Panc1 (cell line): ENCODE data around the gene PALD1. TPM values are rescaled to one million over a fixed set of nuclear protein-coding genes. Genes with fewer than 3 reads are reported as not detected.

Source experiments
- ATAC-seq: fragments of 200-7000 bp; cut with Tn5 transposase; 2 replicates; pipeline ENCODE4 v1.9.1; 2020; ENCODE audit warnings: mild to moderate bottlenecking, moderate library complexity
- BruUV-seq: library from RNA; stranded (reverse); fragments of 400-500 nt; replicated peaks from 2 replicates; lab custom pipeline; 2021; lab: Mats Ljungman, UMichigan
- CTCF ChIA-PET: fragments of 300-600 bp; sonication (Branson Sonifier 250); formaldehyde crosslinking; loops from one replicate; lab custom pipeline; 2022; ENCODE audit warnings: antibody characterized with exemption; lab: Charles Lee
- POLR2A ChIA-PET: fragments of 300-600 bp; sonication (Branson Sonifier 250); formaldehyde crosslinking; loops from one replicate; lab custom pipeline; 2022; ENCODE audit warnings: antibody characterized with exemption; lab: Charles Lee
- DNase-seq: peaks from one replicate; pipeline ENCODE4 v3.0.0-alpha.2; 2010; ENCODE audit warnings: low read depth, low spot score
- H3K27ac ChIP-seq: 2 replicates; pipeline ENCODE4 v1.5.1; 2011; ENCODE audit warnings: mild to moderate bottlenecking, low read length, inconsistent platforms
- H3K27me3 ChIP-seq: fragments of 200-500 bp; sonication (Bioruptor generic); 2 replicates; pipeline ENCODE4 v1.6.0; 2014; ENCODE audit warnings: low read length, inconsistent platforms; ENCODE audit not compliant: control insufficient read depth, insufficient read depth
- H3K36me3 ChIP-seq: fragments of 200-500 bp; sonication (Bioruptor generic); 2 replicates; pipeline ENCODE4 v1.5.1; 2014; ENCODE audit warnings: inconsistent platforms, mild to moderate bottlenecking, low read length, moderate library complexity; ENCODE audit not compliant: control insufficient read depth, insufficient read depth
- H3K4me1 ChIP-seq: 2 replicates; pipeline ENCODE4 v1.5.1; 2011; ENCODE audit warnings: inconsistent platforms, mild to moderate bottlenecking, low read length, moderate library complexity; ENCODE audit not compliant: control insufficient read depth, insufficient read depth
- H3K4me3 ChIP-seq, 2 experiments: 2 replicates each; pipeline ENCODE4 v1.5.1; 2011 to 2012; ENCODE audit warnings: low read depth in 2 of 2, low read length in 2 of 2, mild to moderate bottlenecking in 2 of 2, inconsistent platforms in 1 of 2, moderate library complexity in 1 of 2
- H3K9me3 ChIP-seq: fragments of 200-500 bp; sonication (Bioruptor generic); 2 replicates; pipeline ENCODE4 v1.5.1; 2014; ENCODE audit warnings: low read depth, mild to moderate bottlenecking, inconsistent platforms, low read length, moderate library complexity; ENCODE audit not compliant: control insufficient read depth, insufficient read depth
- POLR2AphosphoS5 ChIP-seq: IDR thresholded peaks from 2 replicates; pipeline ENCODE4 v1.6.1; 2012; ENCODE audit warnings: mild to moderate bottlenecking, low read depth, low read length, moderate library complexity
- SIN3A ChIP-seq: IDR thresholded peaks from 2 replicates; pipeline ENCODE4 v1.6.1; 2012; ENCODE audit warnings: low read depth, mild to moderate bottlenecking, low read length, moderate library complexity, borderline replicate concordance; ENCODE audit not compliant: insufficient read depth
- TCF7L2 ChIP-seq: IDR thresholded peaks from 2 replicates; pipeline ENCODE4 v1.6.1; 2011; ENCODE audit warnings: mild to moderate bottlenecking, low read depth, low read length, inconsistent platforms
- in situ Hi-C: cut with HindIII; loops from 2 replicates; pipeline ENCODE4 v1.10.0; 2016; ENCODE audit warnings: low sequenced_read_pairs, low pct_unique_long_range_greater_than_20kb
- intact Hi-C: fragments of 100-400 bp; cut with micrococcal nuclease; formaldehyde crosslinking; loops from one replicate; pipeline ENCODE4 v1.10.0; 2022; ENCODE audit not compliant: unreplicated experiment
- total RNA-seq: library from RNA; stranded (reverse); gene quantifications from one replicate; pipeline ENCODE4 v1.2.1, GENCODE V29; 2021; ENCODE audit not compliant: unreplicated experiment
- TF ChIP-seq, protein P1 (sequence below): fragments of 450-650 bp; IDR thresholded peaks from 2 replicates; pipeline ENCODE4 v1.5.1; 2017; ENCODE audit warnings: mild to moderate bottlenecking
- TF ChIP-seq, protein P2 (sequence below), 2 experiments: IDR thresholded peaks; 2 replicates each; pipeline ENCODE4 v1.6.1; 2011 to 2012; ENCODE audit warnings: low read depth in 2 of 2, control low read depth in 1 of 2, low read length in 1 of 2, mild to moderate bottlenecking in 1 of 2, moderate library complexity in 1 of 2; ENCODE audit not compliant: insufficient read depth in 1 of 2

Gene PALD1
- total RNA-seq, 1 experiment from 2014 or later: 3.0 TPM

DNA sequence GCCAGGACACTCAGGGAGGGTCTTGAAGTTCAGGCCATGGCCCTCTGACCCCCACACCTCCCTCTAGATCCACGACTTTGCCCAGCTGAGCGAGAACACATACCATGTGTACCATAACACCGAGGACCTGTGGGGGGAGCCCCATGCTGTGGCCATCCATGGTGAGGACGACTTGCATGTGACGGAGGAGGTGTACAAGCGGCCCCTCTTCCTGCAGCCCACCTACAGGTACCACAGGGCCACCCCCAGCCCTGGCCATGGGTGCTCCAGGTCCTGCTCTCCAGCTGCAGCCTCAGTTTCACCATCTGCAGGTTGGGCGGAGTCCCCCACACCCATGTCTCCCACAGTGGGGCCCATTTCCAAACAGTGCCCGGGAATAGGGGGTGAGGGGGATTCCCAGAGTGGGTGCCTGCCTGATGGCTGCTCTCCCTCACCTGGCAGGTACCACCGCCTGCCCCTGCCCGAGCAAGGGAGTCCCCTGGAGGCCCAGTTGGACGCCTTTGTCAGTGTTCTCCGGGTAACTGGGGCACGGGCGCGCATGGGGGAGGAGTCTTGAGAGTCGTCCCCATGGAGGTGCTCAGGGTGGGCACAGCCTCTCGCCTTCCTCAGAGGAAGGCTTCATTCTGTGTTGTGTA is 54.1 kb downstream of the PALD1 start:
- BruUV-seq: no TSS peak
- H3K36me3 ChIP-seq: no peaks in the 10 kb centered on the region
- H3K27me3 ChIP-seq: no peaks in the 10 kb centered on the region
- ATAC-seq: no peak
- H3K4me3 ChIP-seq: no peak overlapping the region
- TF ChIP-seq SIN3A (no peak), TCF7L2 (no peak), POLR2AphosphoS5 (no peak)
- TF ChIP-seq, protein P1, sequence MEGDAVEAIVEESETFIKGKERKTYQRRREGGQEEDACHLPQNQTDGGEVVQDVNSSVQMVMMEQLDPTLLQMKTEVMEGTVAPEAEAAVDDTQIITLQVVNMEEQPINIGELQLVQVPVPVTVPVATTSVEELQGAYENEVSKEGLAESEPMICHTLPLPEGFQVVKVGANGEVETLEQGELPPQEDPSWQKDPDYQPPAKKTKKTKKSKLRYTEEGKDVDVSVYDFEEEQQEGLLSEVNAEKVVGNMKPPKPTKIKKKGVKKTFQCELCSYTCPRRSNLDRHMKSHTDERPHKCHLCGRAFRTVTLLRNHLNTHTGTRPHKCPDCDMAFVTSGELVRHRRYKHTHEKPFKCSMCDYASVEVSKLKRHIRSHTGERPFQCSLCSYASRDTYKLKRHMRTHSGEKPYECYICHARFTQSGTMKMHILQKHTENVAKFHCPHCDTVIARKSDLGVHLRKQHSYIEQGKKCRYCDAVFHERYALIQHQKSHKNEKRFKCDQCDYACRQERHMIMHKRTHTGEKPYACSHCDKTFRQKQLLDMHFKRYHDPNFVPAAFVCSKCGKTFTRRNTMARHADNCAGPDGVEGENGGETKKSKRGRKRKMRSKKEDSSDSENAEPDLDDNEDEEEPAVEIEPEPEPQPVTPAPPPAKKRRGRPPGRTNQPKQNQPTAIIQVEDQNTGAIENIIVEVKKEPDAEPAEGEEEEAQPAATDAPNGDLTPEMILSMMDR: no peak
- TF ChIP-seq, protein P2, sequence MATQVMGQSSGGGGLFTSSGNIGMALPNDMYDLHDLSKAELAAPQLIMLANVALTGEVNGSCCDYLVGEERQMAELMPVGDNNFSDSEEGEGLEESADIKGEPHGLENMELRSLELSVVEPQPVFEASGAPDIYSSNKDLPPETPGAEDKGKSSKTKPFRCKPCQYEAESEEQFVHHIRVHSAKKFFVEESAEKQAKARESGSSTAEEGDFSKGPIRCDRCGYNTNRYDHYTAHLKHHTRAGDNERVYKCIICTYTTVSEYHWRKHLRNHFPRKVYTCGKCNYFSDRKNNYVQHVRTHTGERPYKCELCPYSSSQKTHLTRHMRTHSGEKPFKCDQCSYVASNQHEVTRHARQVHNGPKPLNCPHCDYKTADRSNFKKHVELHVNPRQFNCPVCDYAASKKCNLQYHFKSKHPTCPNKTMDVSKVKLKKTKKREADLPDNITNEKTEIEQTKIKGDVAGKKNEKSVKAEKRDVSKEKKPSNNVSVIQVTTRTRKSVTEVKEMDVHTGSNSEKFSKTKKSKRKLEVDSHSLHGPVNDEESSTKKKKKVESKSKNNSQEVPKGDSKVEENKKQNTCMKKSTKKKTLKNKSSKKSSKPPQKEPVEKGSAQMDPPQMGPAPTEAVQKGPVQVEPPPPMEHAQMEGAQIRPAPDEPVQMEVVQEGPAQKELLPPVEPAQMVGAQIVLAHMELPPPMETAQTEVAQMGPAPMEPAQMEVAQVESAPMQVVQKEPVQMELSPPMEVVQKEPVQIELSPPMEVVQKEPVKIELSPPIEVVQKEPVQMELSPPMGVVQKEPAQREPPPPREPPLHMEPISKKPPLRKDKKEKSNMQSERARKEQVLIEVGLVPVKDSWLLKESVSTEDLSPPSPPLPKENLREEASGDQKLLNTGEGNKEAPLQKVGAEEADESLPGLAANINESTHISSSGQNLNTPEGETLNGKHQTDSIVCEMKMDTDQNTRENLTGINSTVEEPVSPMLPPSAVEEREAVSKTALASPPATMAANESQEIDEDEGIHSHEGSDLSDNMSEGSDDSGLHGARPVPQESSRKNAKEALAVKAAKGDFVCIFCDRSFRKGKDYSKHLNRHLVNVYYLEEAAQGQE (IDR thresholded peaks at IDR 0.05; ENCODE audit: insufficient read depth in 1 of 2, low read depth in 2 of 2, low read length in 1 of 2): no peak
- ChIA-PET CTCF (no interaction called here), POLR2A (interaction anchor here (0.6 kb wide), 1 partner anchor 45 kb away, joined by 3 read pairs; no protein-coding TSS in a partner anchor)
- no peaks in the 10 kb centered on the region for H3K9me3 ChIP-seq
- intact Hi-C loops (no loop called here), in situ Hi-C loops (no loop called here)
- no peaks in the 10 kb centered on the region for H3K4me1 ChIP-seq
- no peak overlapping the region for H3K27ac ChIP-seq
- no peak for DNase-seq

DNA sequence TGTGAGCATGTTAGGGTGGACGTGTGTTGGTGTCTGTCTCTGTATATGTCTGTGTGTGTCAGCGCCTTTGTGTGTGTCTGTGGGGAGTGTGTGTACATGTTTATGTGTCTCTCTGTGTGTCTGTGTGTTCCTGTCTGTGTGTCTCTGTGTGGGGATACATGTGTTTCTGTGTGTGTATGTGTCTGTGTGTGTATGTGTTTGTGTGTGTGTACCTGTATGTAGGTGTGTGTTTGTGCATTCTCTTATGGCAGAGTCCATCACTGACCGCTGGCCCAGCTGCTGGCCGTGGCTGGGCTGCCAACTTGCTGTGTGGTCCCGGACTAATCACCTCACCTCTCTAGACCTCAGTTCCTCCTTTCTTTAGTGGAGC is 54.6 kb downstream of the PALD1 start:
- BruUV-seq: no TSS peak
- H3K9me3 ChIP-seq: no peaks in the 10 kb centered on the region
- POLR2A ChIA-PET: interaction anchor here (0.6 kb wide), 1 partner anchor 45 kb away, joined by 3 read pairs; no protein-coding TSS in a partner anchor
- H3K27ac ChIP-seq: no peak overlapping the region
- intact Hi-C loops: no loop called here
- ATAC-seq (no peak), DNase-seq (no peak)
- no peak overlapping the region for H3K4me3 ChIP-seq
- no peaks in the 10 kb centered on the region for H3K36me3 ChIP-seq
- TF ChIP-seq SIN3A (no peak), POLR2AphosphoS5 (no peak), TCF7L2 (no peak)
- TF ChIP-seq, protein P1: no peak
- TF ChIP-seq, protein P2 (IDR thresholded peaks at IDR 0.05; ENCODE audit: insufficient read depth in 1 of 2, low read depth in 2 of 2, low read length in 1 of 2): no peak
- H3K4me1 ChIP-seq: no peaks in the 10 kb centered on the region
- CTCF ChIA-PET: no interaction called here
- H3K27me3 ChIP-seq: no peaks in the 10 kb centered on the region
- in situ Hi-C loops: no loop called here
